B cell (primary cell): ENCODE measurements around the gene AURKAIP1. TPM values are rescaled to one million over a fixed set of nuclear protein-coding genes. Genes with fewer than 3 reads are reported as not detected.
"Not testable (repeated sequence)": the region's sequence is repeated elsewhere in the genome, so short reads cannot be mapped to it uniquely, and the experiment has no call there.

Experiments
- ATAC-seq: fragments of 200-7000 bp; cut with Tn5 transposase; one replicate; pipeline ENCODE4 v1.10.0; 2021; ENCODE audit warnings: low read depth, mild to moderate bottlenecking, moderate number of reproducible peaks, moderate library complexity
- CTCF ChIA-PET: fragments of 350-600 bp; sonication (Branson Sonifier 250); formaldehyde crosslinking; loops from one replicate; lab custom pipeline; 2021; ENCODE audit warnings: antibody characterized with exemption, inconsistent platforms; lab: Charles Lee
- POLR2A ChIA-PET: fragments of 350-600 bp; sonication (Branson Sonifier 250); formaldehyde crosslinking; loops from one replicate; lab custom pipeline; 2021; ENCODE audit warnings: antibody characterized with exemption; lab: Charles Lee
- DNase-seq: peaks from one replicate; pipeline ENCODE4 v3.0.0; 2013
- H2AFZ ChIP-seq: 2 replicates; pipeline ENCODE4 v1.6.1; 2012; ENCODE audit warnings: mild to moderate bottlenecking, low read depth, low read length; ENCODE audit not compliant: insufficient read depth, poor library complexity, severe bottlenecking
- H3K27ac ChIP-seq, 2 donors: 1 replicate in 1 of 2; 2 replicates in 1 of 2; pipeline ENCODE4 v1.5.1; 2012 to 2013; ENCODE audit warnings: low read length in 2 of 2, mild to moderate bottlenecking in 2 of 2, moderate library complexity in 1 of 2
- H3K27me3 ChIP-seq, 4 experiments: fragments of 200-600 bp in 1 of 4; sonication (generic) in 1 of 4; replicated peaks in 1 of 4; 1 replicate in 2 of 4; 2 replicates in 2 of 4; pipeline versions ENCODE4 v1.6.1 to v1.7.0; 2013 to 2016; ENCODE audit warnings: low read length in 3 of 4, mild to moderate bottlenecking in 2 of 4, mixed read lengths in 1 of 4, moderate library complexity in 1 of 4; ENCODE audit not compliant: insufficient read depth in 4 of 4, control insufficient read depth in 3 of 4; ENCODE audit errors: control extremely low read depth in 1 of 4
- H3K36me3 ChIP-seq, 2 experiments: replicated peaks in 1 of 2; 1 replicate in 1 of 2; 2 replicates in 1 of 2; pipeline versions ENCODE4 v1.6.1 to v1.7.1; 2013; ENCODE audit warnings: low read length in 1 of 2; ENCODE audit not compliant: insufficient read depth in 2 of 2, control insufficient read depth in 1 of 2; ENCODE audit errors: control extremely low read depth in 1 of 2, extremely low read depth in 1 of 2
- H3K4me1 ChIP-seq, 2 donors: fragments of 200-600 bp in 1 of 2; sonication (generic) in 1 of 2; 1 replicate in 1 of 2; 2 replicates in 1 of 2; pipeline versions ENCODE4 v1.5.1 to v1.6.1; 2013 to 2017; ENCODE audit warnings: low read length in 2 of 2; ENCODE audit not compliant: control insufficient read depth in 2 of 2, insufficient read depth in 2 of 2
- H3K4me2 ChIP-seq: replicated peaks from 2 replicates; pipeline ENCODE3; 2012; ENCODE audit warnings: mild to moderate bottlenecking, low read depth, low read length; ENCODE audit not compliant: poor library complexity, severe bottlenecking
- H3K4me3 ChIP-seq, 5 experiments: fragments of 200-600 bp in 1 of 5; sonication (generic) in 1 of 5; 1 replicate in 3 of 5; 2 replicates in 2 of 5; pipeline versions ENCODE4 v1.5.1 to v1.7.0; 2011 to 2016; ENCODE audit warnings: low read length in 4 of 5, mild to moderate bottlenecking in 4 of 5, low read depth in 2 of 5, control low read depth in 1 of 5, moderate library complexity in 1 of 5; ENCODE audit not compliant: insufficient read depth in 1 of 5; ENCODE audit errors: control extremely low read depth in 1 of 5, extremely low read depth in 1 of 5
- H3K79me2 ChIP-seq: fragments of 200-600 bp; sonication (generic); one replicate; pipeline ENCODE4 v1.6.0; 2016; ENCODE audit warnings: low read length; ENCODE audit not compliant: control insufficient read depth, insufficient read depth
- H3K9ac ChIP-seq: fragments of 200-600 bp; sonication (generic); 2 replicates; pipeline ENCODE4 v1.6.1; 2017; ENCODE audit warnings: mild to moderate bottlenecking, low read length, moderate library complexity
- H3K9me3 ChIP-seq, 3 donors: one replicate each; pipeline versions ENCODE4 v1.6.1 to v1.7.1; 2013; ENCODE audit warnings: low read length in 2 of 3; ENCODE audit not compliant: control insufficient read depth in 2 of 3, insufficient read depth in 1 of 3; ENCODE audit errors: control extremely low read depth in 1 of 3
- H4K20me1 ChIP-seq: 2 replicates; pipeline ENCODE4 v1.6.0; 2012; ENCODE audit warnings: mild to moderate bottlenecking, low read length; ENCODE audit not compliant: insufficient read depth, control insufficient read depth, poor library complexity, severe bottlenecking
- H3K27ac Mint-ChIP-seq: one replicate; pipeline ENCODE4 v1.8.0; 2021; ENCODE audit warnings: mixed read lengths
- H3K27me3 Mint-ChIP-seq: one replicate; pipeline ENCODE4 v1.8.0; 2021; ENCODE audit warnings: mixed read lengths
- H3K4me1 Mint-ChIP-seq: one replicate; pipeline ENCODE4 v1.8.0; 2021; ENCODE audit warnings: mixed read lengths
- H3K4me3 Mint-ChIP-seq: one replicate; pipeline ENCODE4 v1.8.0; 2021; ENCODE audit warnings: mixed read lengths
- H3K9me3 Mint-ChIP-seq: one replicate; pipeline ENCODE4 v1.8.0; 2022; ENCODE audit warnings: mixed read lengths; ENCODE audit not compliant: insufficient read depth
- EZH2 ChIP-seq: IDR thresholded peaks from 2 replicates; pipeline ENCODE4 v1.6.1; 2012; ENCODE audit warnings: borderline replicate concordance, low read depth, mild to moderate bottlenecking, moderate library complexity, low read length; ENCODE audit not compliant: insufficient read depth, poor library complexity, severe bottlenecking
- WGBS: methylation state at CpG from one replicate; pipeline ENCODE4 v1.1.5; 2013; ENCODE audit warnings: missing lambda C conversion rate; ENCODE audit not compliant: insufficient coverage; 5-methylcytosine and 5-hydroxymethylcytosine counted together
- intact Hi-C: fragments of 100-400 bp; cut with micrococcal nuclease; formaldehyde crosslinking; loops from one replicate; pipeline ENCODE4 v1.10.0; 2022
- polyA plus RNA-seq: library from polyadenylated mRNA; depleted of rRNA; stranded (reverse); fragments of >200 nt; gene quantifications from 2 replicates; pipeline ENCODE4 v1.2.3, GENCODE V29; 2012
- total RNA-seq, 2 donors: library from RNA; stranded (reverse); fragments of 120-200 nt in 1 of 2; gene quantifications; 1 replicate in 1 of 2; 2 replicates in 1 of 2; pipeline versions ENCODE4 v1.2.3 to v1.2.4, GENCODE V29; 2013 to 2022
- TF ChIP-seq, protein P1 (sequence below): fragments of 200-600 bp; IDR thresholded peaks from one replicate; pipeline ENCODE4 v1.8.0; 2022; ENCODE audit warnings: antibody characterized with exemption, mild to moderate bottlenecking

Gene AURKAIP1
- total and polyA plus RNA-seq, 2 donors (not counting 1 experiment from before 2014, with no cell fraction given), result 61.1 to 61.7 TPM

DNA sequence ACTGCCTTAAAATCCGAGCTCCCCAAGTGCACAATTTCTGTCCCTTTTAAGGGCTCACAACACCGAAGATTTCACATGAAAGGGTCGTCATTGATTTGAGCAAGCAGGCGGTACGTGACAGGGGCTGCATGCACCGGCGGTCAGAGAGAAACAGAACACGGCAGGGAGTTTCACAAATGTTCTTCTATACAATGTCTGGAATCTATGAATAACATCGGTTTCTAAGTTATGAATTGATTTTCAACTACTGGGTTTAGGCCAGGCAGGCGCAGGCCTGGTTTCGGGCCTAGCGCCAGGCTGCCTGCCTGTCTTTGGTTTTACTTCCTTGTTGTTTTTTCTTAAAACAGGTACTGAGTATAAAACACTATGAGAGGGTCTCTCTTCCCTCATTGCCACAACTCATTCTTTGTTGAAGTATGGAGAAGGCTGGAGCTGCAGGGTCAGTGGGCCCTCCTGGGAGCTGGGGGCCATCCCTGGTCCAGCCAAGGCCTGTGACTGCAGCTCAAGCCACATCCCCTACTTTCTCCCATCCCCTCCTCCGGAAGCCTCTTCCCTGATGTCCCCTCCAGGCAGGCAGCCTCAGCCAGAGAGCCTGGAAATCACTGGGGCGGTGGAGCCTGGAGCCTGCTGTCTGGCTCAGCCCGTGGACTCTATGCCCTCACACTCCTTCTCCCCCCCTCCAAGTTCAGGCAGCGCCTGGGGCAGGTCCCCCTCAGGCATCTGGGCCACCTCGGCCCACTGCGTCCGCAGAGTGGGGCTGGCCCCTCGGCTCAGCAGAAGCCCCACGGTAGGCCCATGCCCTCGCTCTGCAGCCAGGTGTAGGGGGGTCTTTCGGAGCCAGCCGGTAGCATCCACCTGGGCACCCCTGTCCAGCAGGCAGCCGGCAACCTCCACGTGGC lies 43.7 kb upstream of the AURKAIP1 start:
- ChIA-PET CTCF (no interaction called here), POLR2A (no interaction called here)
- H3K4me3 ChIP-seq, result no peak overlapping the region
- peak overlapping the region; percentile 22 for H2AFZ ChIP-seq
- no peak for TF ChIP-seq EZH2
- TF ChIP-seq, protein P1, sequence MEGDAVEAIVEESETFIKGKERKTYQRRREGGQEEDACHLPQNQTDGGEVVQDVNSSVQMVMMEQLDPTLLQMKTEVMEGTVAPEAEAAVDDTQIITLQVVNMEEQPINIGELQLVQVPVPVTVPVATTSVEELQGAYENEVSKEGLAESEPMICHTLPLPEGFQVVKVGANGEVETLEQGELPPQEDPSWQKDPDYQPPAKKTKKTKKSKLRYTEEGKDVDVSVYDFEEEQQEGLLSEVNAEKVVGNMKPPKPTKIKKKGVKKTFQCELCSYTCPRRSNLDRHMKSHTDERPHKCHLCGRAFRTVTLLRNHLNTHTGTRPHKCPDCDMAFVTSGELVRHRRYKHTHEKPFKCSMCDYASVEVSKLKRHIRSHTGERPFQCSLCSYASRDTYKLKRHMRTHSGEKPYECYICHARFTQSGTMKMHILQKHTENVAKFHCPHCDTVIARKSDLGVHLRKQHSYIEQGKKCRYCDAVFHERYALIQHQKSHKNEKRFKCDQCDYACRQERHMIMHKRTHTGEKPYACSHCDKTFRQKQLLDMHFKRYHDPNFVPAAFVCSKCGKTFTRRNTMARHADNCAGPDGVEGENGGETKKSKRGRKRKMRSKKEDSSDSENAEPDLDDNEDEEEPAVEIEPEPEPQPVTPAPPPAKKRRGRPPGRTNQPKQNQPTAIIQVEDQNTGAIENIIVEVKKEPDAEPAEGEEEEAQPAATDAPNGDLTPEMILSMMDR, result no peak
- H3K9me3 ChIP-seq, result peaks cover 0 to 5% (median 0%) of the 10 kb centered on the region in 3 donors
- H3K79me2 ChIP-seq, result no peaks in the 10 kb centered on the region
- H3K4me1 ChIP-seq, result no peaks in the 10 kb centered on the region
- H3K36me3 ChIP-seq, result no peaks in the 10 kb centered on the region
- no peak overlapping the region for H3K9ac ChIP-seq
- H3K27ac ChIP-seq, result no peak overlapping the region
- no peak for ATAC-seq
- intact Hi-C loops, result no loop called here
- H3K27me3 ChIP-seq, result peaks cover 0 to 26% (median 6%) of the 10 kb centered on the region in 4 experiments
- peak; percentile 13 for DNase-seq
- WGBS, result 92% methylated on average over 16 of the region's 26 CpGs
- H3K27me3 Mint-ChIP-seq, result peaks cover 13% of the 10 kb centered on the region
- H3K27ac Mint-ChIP-seq, result peak overlapping the region; percentile 6
- H4K20me1 ChIP-seq, result no peaks in the 10 kb centered on the region
- H3K4me3 Mint-ChIP-seq, result no peak overlapping the region
- H3K9me3 Mint-ChIP-seq, result no peaks in the 10 kb centered on the region
- H3K4me1 Mint-ChIP-seq, result peaks cover 5% of the 10 kb centered on the region
- H3K4me2 ChIP-seq, result no peak overlapping the region

DNA sequence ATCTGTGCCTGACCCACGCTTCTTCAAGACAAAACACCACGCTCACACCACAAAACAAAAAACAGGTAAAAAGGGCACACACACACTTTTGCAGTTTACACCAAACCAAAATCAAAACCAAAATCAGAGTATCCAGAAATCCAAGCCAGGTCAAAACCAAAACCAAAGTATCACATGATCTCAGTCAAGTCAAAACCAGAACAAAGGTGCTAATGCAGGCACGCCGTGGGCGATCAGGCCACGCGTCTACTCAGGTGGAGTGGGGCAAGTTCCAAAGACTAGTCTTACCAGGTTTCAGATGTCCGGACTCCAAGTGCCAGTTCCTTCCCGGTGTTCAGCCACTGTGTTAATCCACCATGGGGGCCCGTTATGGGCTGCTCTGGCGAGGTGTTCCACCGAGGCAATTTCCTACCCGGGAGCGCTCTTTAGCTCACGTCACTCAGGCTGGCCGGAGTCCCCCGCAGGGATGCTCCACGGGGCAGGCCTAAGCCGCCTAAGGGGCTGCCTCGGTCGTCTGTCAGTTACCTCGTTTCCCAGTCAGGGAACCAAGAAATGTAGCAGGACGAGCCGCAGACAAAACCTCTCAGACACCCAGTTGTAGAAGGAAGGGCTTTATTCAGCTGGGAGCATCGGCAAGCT lies 42.9 kb upstream of the AURKAIP1 start:
- peaks cover 0 to 23% (median 3%) of the 10 kb centered on the region in 4 experiments for H3K27me3 ChIP-seq
- POLR2A ChIA-PET, H3K4me1 ChIP-seq, CTCF ChIA-PET, DNase-seq, H3K4me2 ChIP-seq, H3K27me3 Mint-ChIP-seq, H2AFZ ChIP-seq, intact Hi-C loops, H3K27ac Mint-ChIP-seq, ATAC-seq, H3K4me1 Mint-ChIP-seq, H3K9me3 ChIP-seq, H3K79me2 ChIP-seq, H3K4me3 ChIP-seq, H3K9ac ChIP-seq, H3K4me3 Mint-ChIP-seq, H3K27ac ChIP-seq, H4K20me1 ChIP-seq, H3K9me3 Mint-ChIP-seq, H3K36me3 ChIP-seq: not testable (repeated sequence)
- WGBS, result 88% methylated on average over 23 of the region's 25 CpGs

DNA sequence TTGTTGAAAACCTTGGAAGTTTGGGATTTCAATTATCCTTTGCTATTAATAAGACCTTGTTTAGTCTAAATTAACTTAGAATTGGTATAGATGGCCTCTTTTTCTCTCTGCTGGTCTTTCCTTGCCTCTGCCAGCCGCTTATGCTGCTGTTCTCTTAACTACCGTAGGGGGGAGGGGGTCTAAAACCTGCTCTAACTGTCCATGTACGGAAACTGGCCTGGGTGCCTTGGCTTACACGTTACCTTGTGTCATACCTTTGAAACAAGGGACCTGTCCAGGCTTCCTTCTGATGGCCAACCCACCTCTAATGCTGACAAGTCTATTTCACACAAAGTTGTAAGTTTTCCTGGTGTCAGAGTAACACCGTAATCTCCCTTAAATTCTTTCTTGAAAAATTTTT lies 42.4 kb upstream of the AURKAIP1 start:
- ATAC-seq, H2AFZ ChIP-seq, POLR2A ChIA-PET, H3K4me3 Mint-ChIP-seq, H3K9me3 Mint-ChIP-seq, H3K79me2 ChIP-seq, H3K27ac ChIP-seq, H3K4me3 ChIP-seq, H3K27me3 Mint-ChIP-seq, H3K4me1 ChIP-seq, DNase-seq, H3K36me3 ChIP-seq, H3K27ac Mint-ChIP-seq, H3K4me2 ChIP-seq, H4K20me1 ChIP-seq, H3K4me1 Mint-ChIP-seq, H3K9me3 ChIP-seq, CTCF ChIA-PET, intact Hi-C loops, H3K9ac ChIP-seq: not testable (repeated sequence)
- WGBS, result 100% methylated on average over 1 of the region's 5 CpGs
- H3K27me3 ChIP-seq, result peaks cover 0 to 20% (median 3%) of the 10 kb centered on the region in 4 experiments
